CD4-positive, alpha-beta T cell (primary cell): ENCODE measurements around the gene ZGRF1. TPM values are rescaled to one million over a fixed set of nuclear protein-coding genes. Genes with fewer than 3 reads are reported as not detected.

Source experiments
- ATAC-seq: fragments of 200-7000 bp; cut with Tn5 transposase; one replicate; pipeline ENCODE4 v1.10.0; 2022; ENCODE audit warnings: mild to moderate bottlenecking; ENCODE audit not compliant: poor library complexity
- CTCF ChIA-PET: fragments of 350-600 bp; sonication (Branson Sonifier 250); formaldehyde crosslinking; loops from one replicate; lab custom pipeline; 2021; ENCODE audit warnings: antibody characterized with exemption, inconsistent platforms; lab: Charles Lee
- POLR2A ChIA-PET: fragments of 350-600 bp; sonication (Branson Sonifier 250); formaldehyde crosslinking; loops from one replicate; lab custom pipeline; 2021; ENCODE audit warnings: antibody characterized with exemption, inconsistent platforms; lab: Charles Lee
- DNase-seq, 14 experiments: peaks; one replicate each; pipeline ENCODE4 v3.0.0-alpha.2; 2013 to 2020; ENCODE audit warnings: mixed read lengths in 2 of 14
- H3K27ac ChIP-seq, 2 donors: one replicate each; pipeline versions ENCODE4 v1.5.1 to v1.7.0; 2013; ENCODE audit warnings: low read length in 2 of 2, low read depth in 1 of 2, mild to moderate bottlenecking in 1 of 2
- H3K27me3 ChIP-seq, 2 experiments: 1 replicate in 1 of 2; 2 replicates in 1 of 2; pipeline versions ENCODE4 v1.6.1 to v1.7.0; 2013; ENCODE audit warnings: low read length in 2 of 2, control low read depth in 1 of 2, mild to moderate bottlenecking in 1 of 2, moderate library complexity in 1 of 2; ENCODE audit not compliant: insufficient read depth in 2 of 2, control insufficient read depth in 1 of 2
- H3K36me3 ChIP-seq: one replicate; pipeline ENCODE4 v1.6.1; 2013; ENCODE audit warnings: low read length, control low read depth; ENCODE audit not compliant: insufficient read depth
- H3K4me1 ChIP-seq: one replicate; pipeline ENCODE4 v1.6.1; 2013; ENCODE audit warnings: low read length, control low read depth; ENCODE audit not compliant: insufficient read depth
- H3K4me3 ChIP-seq: one replicate; pipeline ENCODE4 v1.5.1; 2013; ENCODE audit warnings: mild to moderate bottlenecking, low read length, moderate library complexity
- H3K9me3 ChIP-seq, 2 experiments: 1 replicate in 1 of 2; 2 replicates in 1 of 2; pipeline versions ENCODE4 v1.6.1 to v1.7.0; 2013; ENCODE audit warnings: low read length in 2 of 2, mild to moderate bottlenecking in 2 of 2, control low read depth in 1 of 2, moderate library complexity in 1 of 2; ENCODE audit not compliant: control insufficient read depth in 1 of 2, insufficient read depth in 1 of 2
- H3K27ac Mint-ChIP-seq: one replicate; pipeline ENCODE4 v1.8.0; 2020; ENCODE audit warnings: mixed read lengths
- H3K27me3 Mint-ChIP-seq: one replicate; pipeline ENCODE4 v1.8.0; 2021; ENCODE audit warnings: mixed read lengths
- H3K36me3 Mint-ChIP-seq: one replicate; pipeline ENCODE4 v1.8.0; 2021; ENCODE audit warnings: low read depth, mixed read lengths
- H3K4me1 Mint-ChIP-seq: one replicate; pipeline ENCODE4 v1.8.0; 2021; ENCODE audit warnings: low read depth, mixed read lengths
- H3K4me3 Mint-ChIP-seq: one replicate; pipeline ENCODE4 v1.8.0; 2020; ENCODE audit warnings: mild to moderate bottlenecking, mixed read lengths
- H3K9me3 Mint-ChIP-seq: one replicate; pipeline ENCODE4 v1.8.0; 2020; ENCODE audit warnings: mixed read lengths
- intact Hi-C, 2 experiments: fragments of 100-400 bp; cut with DNase I in 1 of 2; cut with micrococcal nuclease in 1 of 2; formaldehyde crosslinking; loops; one replicate each; pipeline versions ENCODE4 v1.15.1 to v1.9.0; 2023 to 2025; cut with DNase I, micrococcal nuclease
- total RNA-seq, 174 experiments: library from RNA in 2 of 174; stranded (reverse) in 2 of 174; gene quantifications; one replicate each; pipeline ENCODE4 v1.2.3 and lab custom pipeline; 2021 to 2026
- TF ChIP-seq, protein P1 (sequence below): fragments of 200-600 bp; IDR thresholded peaks from one replicate; pipeline ENCODE4 v1.8.0; 2022; ENCODE audit warnings: antibody characterized with exemption, mild to moderate bottlenecking

The ZGRF1 gene
- total RNA-seq, 2 experiments from 2014 or later, result 11.3 to 11.7 TPM

DNA sequence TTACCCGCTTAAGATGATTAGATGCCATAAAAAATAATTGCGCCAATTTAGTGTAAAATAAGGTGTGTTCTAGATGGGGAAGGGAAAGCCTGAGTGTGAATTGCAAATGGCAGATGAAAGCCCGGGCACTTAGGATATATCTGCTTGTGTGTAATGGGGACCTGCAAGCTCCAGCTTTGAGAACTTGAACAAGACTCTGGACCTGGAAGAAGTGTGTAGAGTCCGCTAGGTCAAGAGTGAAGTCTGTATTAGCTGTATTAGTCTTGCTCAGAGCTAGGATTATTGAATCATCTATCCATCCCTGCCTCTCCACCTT is 124.9 kb downstream of the ZGRF1 start:
- H3K27me3 ChIP-seq, result peaks cover 73 to 92% of the 10 kb centered on the region in 2 experiments
- H3K27ac ChIP-seq, result no peak overlapping the region
- TF ChIP-seq, protein P1, sequence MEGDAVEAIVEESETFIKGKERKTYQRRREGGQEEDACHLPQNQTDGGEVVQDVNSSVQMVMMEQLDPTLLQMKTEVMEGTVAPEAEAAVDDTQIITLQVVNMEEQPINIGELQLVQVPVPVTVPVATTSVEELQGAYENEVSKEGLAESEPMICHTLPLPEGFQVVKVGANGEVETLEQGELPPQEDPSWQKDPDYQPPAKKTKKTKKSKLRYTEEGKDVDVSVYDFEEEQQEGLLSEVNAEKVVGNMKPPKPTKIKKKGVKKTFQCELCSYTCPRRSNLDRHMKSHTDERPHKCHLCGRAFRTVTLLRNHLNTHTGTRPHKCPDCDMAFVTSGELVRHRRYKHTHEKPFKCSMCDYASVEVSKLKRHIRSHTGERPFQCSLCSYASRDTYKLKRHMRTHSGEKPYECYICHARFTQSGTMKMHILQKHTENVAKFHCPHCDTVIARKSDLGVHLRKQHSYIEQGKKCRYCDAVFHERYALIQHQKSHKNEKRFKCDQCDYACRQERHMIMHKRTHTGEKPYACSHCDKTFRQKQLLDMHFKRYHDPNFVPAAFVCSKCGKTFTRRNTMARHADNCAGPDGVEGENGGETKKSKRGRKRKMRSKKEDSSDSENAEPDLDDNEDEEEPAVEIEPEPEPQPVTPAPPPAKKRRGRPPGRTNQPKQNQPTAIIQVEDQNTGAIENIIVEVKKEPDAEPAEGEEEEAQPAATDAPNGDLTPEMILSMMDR, result no peak
- CTCF ChIA-PET, result interaction anchor here (2.5 kb wide), 1 partner anchor 11 kb away, joined by 8 read pairs; no protein-coding TSS in a partner anchor
- no peak overlapping the region for H3K4me3 ChIP-seq
- POLR2A ChIA-PET, result interaction anchor here (1.0 to 1.4 kb wide), 2 partner anchors 9 to 226 kb away, joined by 3 to 4 read pairs; partner anchors contain the start of gene TIFA
- H3K4me1 ChIP-seq, result peaks cover 54% of the 10 kb centered on the region
- intact Hi-C loops, result loop anchor here in 1 of 2 experiments (5.0 kb wide), 1 partner anchor 126 kb away; the partner anchor contains the start of genes LARP7 and ZGRF1
- DNase-seq, result no peak
- Mint-ChIP-seq H3K4me3 (no peak overlapping the region), H3K9me3 (no peaks in the 10 kb centered on the region), H3K27me3 (peaks cover 95% of the 10 kb centered on the region), H3K4me1 (peaks cover 65% of the 10 kb centered on the region), H3K36me3 (no peaks in the 10 kb centered on the region), H3K27ac (no peak overlapping the region)
- H3K9me3 ChIP-seq, result peaks cover 0 to 26% of the 10 kb centered on the region in 2 experiments
- ATAC-seq, result no peak
- no peaks in the 10 kb centered on the region for H3K36me3 ChIP-seq

DNA sequence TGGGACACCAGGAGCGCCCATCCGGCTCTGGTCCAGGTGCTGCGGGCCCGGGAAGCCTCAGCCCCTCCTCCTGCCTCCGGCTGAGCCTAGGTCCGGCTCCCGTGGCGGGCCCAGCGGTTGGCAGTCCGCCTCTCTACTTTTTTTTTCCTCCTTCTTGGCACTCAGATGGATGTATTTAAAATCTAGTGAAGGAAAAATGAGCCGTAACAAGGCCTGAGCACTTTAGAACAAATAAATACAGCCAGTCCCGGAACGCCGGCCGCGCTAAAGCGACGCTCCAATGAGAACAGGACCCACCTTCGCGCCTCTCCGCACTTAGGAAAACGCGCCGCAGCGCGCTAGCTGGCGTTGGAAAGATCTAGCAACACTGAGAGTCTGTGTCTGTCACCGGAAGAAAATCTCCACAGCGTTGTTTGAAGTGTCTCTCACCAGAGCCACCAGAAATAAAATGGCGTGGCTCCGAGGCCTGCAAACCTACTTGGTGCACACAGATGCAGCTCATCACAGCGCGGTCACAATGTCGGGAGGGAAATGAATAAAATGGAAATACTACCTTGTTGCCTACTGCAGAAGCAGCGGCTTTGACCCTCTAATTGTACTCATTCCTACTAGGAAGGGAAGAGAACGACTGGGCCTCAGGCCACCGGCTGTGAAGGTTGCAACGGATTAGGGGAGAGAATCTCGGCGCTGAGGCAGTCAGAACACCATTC is 125.5 kb downstream of the ZGRF1 start:
- H3K27ac Mint-ChIP-seq, result no peak overlapping the region
- Histone ChIP-seq H3K9me3 (peaks cover 0 to 26% of the 10 kb centered on the region in 2 experiments), H3K4me1 (peaks cover 49% of the 10 kb centered on the region), H3K27ac (no peak overlapping the region), H3K4me3 (no peak overlapping the region), H3K36me3 (no peaks in the 10 kb centered on the region), H3K27me3 (peaks cover 74 to 92% of the 10 kb centered on the region in 2 experiments)
- peaks cover 60% of the 10 kb centered on the region for H3K4me1 Mint-ChIP-seq
- no peaks in the 10 kb centered on the region for H3K9me3 Mint-ChIP-seq
- H3K27me3 Mint-ChIP-seq, result peaks cover 95% of the 10 kb centered on the region
- TF ChIP-seq, protein P1, result no peak
- DNase-seq (peak in 1 of 14 experiments; percentile 22), ATAC-seq (no peak)
- H3K36me3 Mint-ChIP-seq, result no peaks in the 10 kb centered on the region
- ChIA-PET POLR2A (interaction anchor here (1.0 to 1.4 kb wide), 2 partner anchors 10 to 225 kb away, joined by 3 to 4 read pairs; partner anchors contain the start of gene TIFA), CTCF (interaction anchor here (2.5 kb wide), 1 partner anchor 12 kb away, joined by 8 read pairs; no protein-coding TSS in a partner anchor)
- intact Hi-C loops, result loop anchor here in 1 of 2 experiments (5.0 kb wide), 1 partner anchor 126 kb away; the partner anchor contains the start of genes LARP7 and ZGRF1
- H3K4me3 Mint-ChIP-seq, result peak overlapping the region; percentile 73

GRCh38 chr4:112510291-112511092 is 126.2 kb downstream of the ZGRF1 start:
- no peaks in the 10 kb centered on the region for H3K36me3 ChIP-seq
- peak in 2 of 14 experiments; percentile 47 to 51 for DNase-seq
- Mint-ChIP-seq H3K27ac (no peak overlapping the region), H3K4me1 (peaks cover 53% of the 10 kb centered on the region), H3K9me3 (no peaks in the 10 kb centered on the region), H3K27me3 (peaks cover 95% of the 10 kb centered on the region), H3K36me3 (no peaks in the 10 kb centered on the region), H3K4me3 (peak overlapping the region; percentile 70)
- no peak for ATAC-seq
- ChIA-PET POLR2A (interaction anchor here (1.0 kb wide), 1 partner anchor 224 kb away, joined by 3 read pairs; the partner anchor contains the start of gene TIFA), CTCF (interaction anchor here (1.1 kb wide), 1 partner anchor 9 kb away, joined by 3 read pairs; no protein-coding TSS in a partner anchor)
- TF ChIP-seq, protein P1, result no peak
- no peak overlapping the region for H3K27ac ChIP-seq
- H3K4me3 ChIP-seq, result peak overlapping the region; percentile 6
- intact Hi-C loops, result loop anchor here in 1 of 2 experiments (5.0 kb wide), 1 partner anchor 127 kb away; the partner anchor contains the start of genes LARP7 and ZGRF1
- peaks cover 0 to 24% of the 10 kb centered on the region in 2 experiments for H3K9me3 ChIP-seq
- peaks cover 42% of the 10 kb centered on the region for H3K4me1 ChIP-seq
- H3K27me3 ChIP-seq, result peaks cover 73 to 86% of the 10 kb centered on the region in 2 experiments
